GM18909 (cell line): ENCODE data around the gene ADAM12.
"Not testable (repeated sequence)": the region's sequence is repeated elsewhere in the genome, so short reads cannot be mapped to it uniquely, and the experiment has no call there.

Experiments used
- ATAC-seq: cut with Tn5 transposase; IDR thresholded peaks from one replicate; pipeline ENCODE4 v1.9.1; 2021; ENCODE audit warnings: mild to moderate bottlenecking; ENCODE audit not compliant: unreplicated experiment, poor library complexity

The ADAM12 gene

GRCh38 chr10:126004752-126005151, 383.5 kb downstream of the ADAM12 start:
- no peak for ATAC-seq

GRCh38 chr10:126001576-126001975, 386.7 kb downstream of the ADAM12 start:
- ATAC-seq, result no peak

GRCh38 chr10:125999694-126000093, 388.6 kb downstream of the ADAM12 start:
- no peak for ATAC-seq

GRCh38 chr10:125997586-125997985, 390.7 kb downstream of the ADAM12 start:
- ATAC-seq, result no peak

- ATAC-seq, result no peak
Observed at GRCh38 chr10:125995726-125996304, 392.5 kb downstream of the ADAM12 start.

GRCh38 chr10:125994601-125995000, 393.7 kb downstream of the ADAM12 start:
- no peak for ATAC-seq

GRCh38 chr10:125992254-125992653, 396.0 kb downstream of the ADAM12 start:
- no peak for ATAC-seq

- no peak for ATAC-seq
Observed at GRCh38 chr10:125991392-125991791, 396.9 kb downstream of the ADAM12 start.

GRCh38 chr10:125990974-125991373, 397.3 kb downstream of the ADAM12 start:
- no peak for ATAC-seq

GRCh38 chr10:125989791-125990190, 398.5 kb downstream of the ADAM12 start:
- no peak for ATAC-seq

GRCh38 chr10:125985557-125986240, 402.6 kb downstream of the ADAM12 start:
- ATAC-seq, result no peak

GRCh38 chr10:125984865-125985495, 403.3 kb downstream of the ADAM12 start:
- ATAC-seq, result no peak

- no peak for ATAC-seq
Observed at GRCh38 chr10:125984346-125984745, 403.9 kb downstream of the ADAM12 start.

GRCh38 chr10:125983656-125984055, 404.6 kb downstream of the ADAM12 start:
- no peak for ATAC-seq

- no peak for ATAC-seq
Observed at GRCh38 chr10:125983161-125983560, 405.1 kb downstream of the ADAM12 start.

GRCh38 chr10:125982260-125982948, 405.9 kb downstream of the ADAM12 start:
- ATAC-seq, result peak; percentile 71

GRCh38 chr10:125980521-125981035, 407.7 kb downstream of the ADAM12 start:
- no peak for ATAC-seq

- ATAC-seq, result no peak
Observed at GRCh38 chr10:125979976-125980375, 408.3 kb downstream of the ADAM12 start.

- no peak for ATAC-seq
Observed at GRCh38 chr10:125976960-125977605, 411.2 kb downstream of the ADAM12 start.

- ATAC-seq, result not testable (repeated sequence)
Observed at GRCh38 chr10:125970077-125970630, 418.1 kb downstream of the ADAM12 start.
